IPS DF 6.9 (cell line): ENCODE data around the gene SOCS2.
A peak's percentile ranks its signal among the peaks of the same experiment; 100 is the strongest.

Source experiments
- DNase-seq: peaks from one replicate; pipeline ENCODE4 v3.0.0-alpha.2; 2013; ENCODE audit warnings: low read depth, low spot score
- H3K27ac ChIP-seq: one replicate; pipeline ENCODE4 v1.5.1; 2013; ENCODE audit warnings: low read length, control low read depth
- H3K27me3 ChIP-seq: 2 replicates; pipeline ENCODE4 v1.6.1; 2013; ENCODE audit warnings: mild to moderate bottlenecking, low read length; ENCODE audit not compliant: control insufficient read depth, insufficient read depth
- H3K36me3 ChIP-seq: 2 replicates; pipeline ENCODE4 v1.6.1; 2013; ENCODE audit warnings: low read length; ENCODE audit not compliant: control insufficient read depth, insufficient read depth
- H3K4me1 ChIP-seq: 2 replicates; pipeline ENCODE4 v1.6.1; 2013; ENCODE audit warnings: low read length; ENCODE audit not compliant: control insufficient read depth, insufficient read depth
- H3K4me3 ChIP-seq: 2 replicates; pipeline ENCODE4 v1.5.1; 2013; ENCODE audit warnings: mild to moderate bottlenecking, low read length
- H3K9me3 ChIP-seq: 2 replicates; pipeline ENCODE4 v1.6.1; 2013; ENCODE audit warnings: low read length, inconsistent platforms; ENCODE audit not compliant: control insufficient read depth, insufficient read depth
- WGBS: extraction: QIAGEN DNeasy Blood & Tissue Kit; methylation state at CpG from one replicate; pipeline ENCODE4 v1.1.7; 2013; ENCODE audit warnings: mixed read lengths, missing lambda C conversion rate; ENCODE audit not compliant: insufficient read length, insufficient coverage; 5-methylcytosine and 5-hydroxymethylcytosine counted together

Gene SOCS2

GRCh38 chr12:93571925-93572711 lies at the start of gene SOCS2:
SOCS2 (plus strand) TSS chr12:93572675; CDS start chr12:93572898, 223 bp downstream.
- no peak for DNase-seq
- no peak within 1 kb of the TSS for H3K27ac ChIP-seq
- H3K4me1 ChIP-seq: no peaks in the 10 kb centered on the region; the same call in 1 of the 2 replicates
- peaks cover 8% of the 10 kb centered on the region; the same call in 1 of the 2 replicates for H3K27me3 ChIP-seq
- WGBS: no CpG with 5 or more reads among the region's 59 CpGs
- peak within 1 kb of the TSS; percentile 62 for H3K4me3 ChIP-seq
- H3K9me3 ChIP-seq: no peaks in the 10 kb centered on the region
- H3K36me3 ChIP-seq: no peaks in the 10 kb centered on the region

- no peaks in the 10 kb centered on the region for H3K9me3 ChIP-seq
- peaks cover 3% of the 10 kb centered on the region for H3K4me1 ChIP-seq
- DNase-seq: no peak
- no peak overlapping the region for H3K4me3 ChIP-seq
- no peaks in the 10 kb centered on the region for H3K36me3 ChIP-seq
- H3K27me3 ChIP-seq: no peaks in the 10 kb centered on the region
- H3K27ac ChIP-seq: no peak overlapping the region
- WGBS: no CpG with 5 or more reads among the region's 10 CpGs
Observed at GRCh38 chr12:93524386-93525133, 47.9 kb upstream of the SOCS2 start.

GRCh38 chr12:93526786-93527428 lies 45.6 kb upstream of the SOCS2 start:
- Histone ChIP-seq H3K36me3 (no peaks in the 10 kb centered on the region), H3K4me3 (no peak overlapping the region), H3K9me3 (no peaks in the 10 kb centered on the region), H3K27ac (no peak overlapping the region), H3K4me1 (no peaks in the 10 kb centered on the region), H3K27me3 (no peaks in the 10 kb centered on the region)
- WGBS: no CpG with 5 or more reads among the region's 4 CpGs
- no peak for DNase-seq

GRCh38 chr12:93530358-93530757 lies 42.1 kb upstream of the SOCS2 start:
- DNase-seq: no peak
- no CpG with 5 or more reads among the region's 5 CpGs for WGBS
- Histone ChIP-seq H3K9me3 (no peaks in the 10 kb centered on the region), H3K27ac (no peak overlapping the region), H3K4me1 (no peaks in the 10 kb centered on the region), H3K27me3 (no peaks in the 10 kb centered on the region), H3K36me3 (no peaks in the 10 kb centered on the region), H3K4me3 (no peak overlapping the region)

GRCh38 chr12:93533310-93533709 lies 39.2 kb upstream of the SOCS2 start:
- no peak overlapping the region for H3K27ac ChIP-seq
- DNase-seq: no peak

GRCh38 chr12:93536111-93536765 lies 36.2 kb upstream of the SOCS2 start:
- no peak for DNase-seq
- Histone ChIP-seq H3K27ac (no peak overlapping the region), H3K4me1 (no peaks in the 10 kb centered on the region), H3K27me3 (no peaks in the 10 kb centered on the region), H3K36me3 (no peaks in the 10 kb centered on the region), H3K9me3 (no peaks in the 10 kb centered on the region), H3K4me3 (no peak overlapping the region)
- WGBS: no CpG with 5 or more reads among the region's 2 CpGs

More at GRCh38 chr12:93533310-93533709, 39.2 kb upstream of the SOCS2 start:
- H3K27me3 ChIP-seq: no peaks in the 10 kb centered on the region
- no peaks in the 10 kb centered on the region for H3K4me1 ChIP-seq
- H3K36me3 ChIP-seq: no peaks in the 10 kb centered on the region
- H3K4me3 ChIP-seq: no peak overlapping the region
- H3K9me3 ChIP-seq: no peaks in the 10 kb centered on the region
- no CpG with 5 or more reads among the region's 5 CpGs for WGBS

GRCh38 chr12:93536766-93537488 lies 35.5 kb upstream of the SOCS2 start:
- Histone ChIP-seq H3K4me1 (no peaks in the 10 kb centered on the region), H3K36me3 (no peaks in the 10 kb centered on the region), H3K27ac (no peak overlapping the region), H3K27me3 (no peaks in the 10 kb centered on the region), H3K4me3 (no peak overlapping the region), H3K9me3 (no peaks in the 10 kb centered on the region)
- WGBS: no CpG with 5 or more reads among the region's 5 CpGs
- DNase-seq: no peak

- no peak overlapping the region for H3K4me3 ChIP-seq
- H3K4me1 ChIP-seq: no peaks in the 10 kb centered on the region
- WGBS: no CpG with 5 or more reads among the region's 5 CpGs
- H3K9me3 ChIP-seq: no peaks in the 10 kb centered on the region
- H3K27ac ChIP-seq: no peak overlapping the region
- peak; percentile 22 for DNase-seq
- H3K36me3 ChIP-seq: no peaks in the 10 kb centered on the region
- H3K27me3 ChIP-seq: no peaks in the 10 kb centered on the region
Observed at GRCh38 chr12:93537769-93538168, 34.7 kb upstream of the SOCS2 start.

GRCh38 chr12:93539821-93540220 lies 32.7 kb upstream of the SOCS2 start:
- Histone ChIP-seq H3K9me3 (no peaks in the 10 kb centered on the region), H3K4me1 (no peaks in the 10 kb centered on the region)
- no CpG with 5 or more reads among the region's 4 CpGs for WGBS

More at GRCh38 chr12:93539821-93540220, 32.7 kb upstream of the SOCS2 start:
- no peaks in the 10 kb centered on the region for H3K36me3 ChIP-seq
- H3K27me3 ChIP-seq: no peaks in the 10 kb centered on the region
- no peak overlapping the region for H3K4me3 ChIP-seq
- no peak for DNase-seq
- no peak overlapping the region for H3K27ac ChIP-seq
